Testis (tissue), 2 donors: ENCODE results near the gene MAGOHB.

Source experiments
- CTCF ChIP-seq, 3 experiments: fragments of 450-650 bp in 2 of 3; fragments of 200-600 bp in 1 of 3; sonication (generic) in 1 of 3; IDR thresholded peaks; one replicate each; pipeline ENCODE4 v1.5.1; 2016 to 2019; ENCODE audit warnings: antibody characterized with exemption in 3 of 3, mild to moderate bottlenecking in 2 of 3, moderate library complexity in 1 of 3
- POLR2A ChIP-seq: fragments of 450-650 bp; IDR thresholded peaks from one replicate; pipeline ENCODE4 v1.6.1; 2017; ENCODE audit warnings: antibody characterized with exemption, mild to moderate bottlenecking, moderate library complexity

GRCh38 chr12:10636611-10637010 is 23.2 kb upstream of the MAGOHB start:
- TF ChIP-seq CTCF (IDR thresholded peaks at IDR 0.05) (no peak), POLR2A (no peak)
